HEK293T (cell line): ENCODE measurements around the gene COQ8B.

Experiments
- CTCF ChIA-PET: fragments of 350-600 bp; formaldehyde crosslinking; extraction: SDS; loops from one replicate; lab custom pipeline; 2021; ENCODE audit warnings: antibody characterized with exemption, inconsistent platforms; lab: Yijun Ruan, JAX
- POLR2A ChIA-PET: fragments of 350-600 bp; formaldehyde crosslinking; extraction: SDS; loops from one replicate; lab custom pipeline; 2020; ENCODE audit warnings: antibody characterized with exemption, inconsistent platforms; lab: Yijun Ruan, JAX
- DNase-seq: peaks from one replicate; pipeline ENCODE4 v3.0.0; 2012; ENCODE audit warnings: mixed read lengths; ENCODE audit errors: extremely low spot score
- ARNT ChIP-seq: fragments of 450-650 bp; IDR thresholded peaks from 2 replicates; pipeline ENCODE4 v1.6.1; 2017; ENCODE audit warnings: mild to moderate bottlenecking
- BHLHE40 ChIP-seq: fragments of 450-650 bp; IDR thresholded peaks from 2 replicates; pipeline ENCODE4 v1.6.1; 2016; ENCODE audit warnings: mild to moderate bottlenecking, moderate library complexity, borderline replicate concordance
- CTBP1 ChIP-seq: fragments of 450-650 bp; IDR thresholded peaks from 2 replicates; pipeline ENCODE4 v1.6.1; 2016; ENCODE audit warnings: borderline replicate concordance
- ELF4 ChIP-seq: fragments of 450-650 bp; IDR thresholded peaks from 2 replicates; pipeline ENCODE4 v1.6.1; 2017; ENCODE audit warnings: antibody characterized with exemption
- FOXA1 ChIP-seq: fragments of 450-650 bp; IDR thresholded peaks from 2 replicates; pipeline ENCODE4 v1.6.1; 2016; ENCODE audit warnings: mild to moderate bottlenecking
- FOXK2 ChIP-seq: fragments of 450-650 bp; IDR thresholded peaks from 2 replicates; pipeline ENCODE4 v1.6.1; 2016; ENCODE audit warnings: mild to moderate bottlenecking
- FOXM1 ChIP-seq: fragments of 450-650 bp; IDR thresholded peaks from 2 replicates; pipeline ENCODE4 v1.6.1; 2017; ENCODE audit warnings: mild to moderate bottlenecking, borderline replicate concordance
- HDGF ChIP-seq: fragments of 450-650 bp; IDR thresholded peaks from 2 replicates; pipeline ENCODE4 v1.6.1; 2017; ENCODE audit warnings: antibody characterized with exemption, borderline replicate concordance
- L3MBTL2 ChIP-seq: fragments of 450-650 bp; conservative IDR thresholded peaks from 2 replicates; pipeline ENCODE4 v1.6.1; 2016; ENCODE audit warnings: mild to moderate bottlenecking
- LEF1 ChIP-seq: fragments of 450-650 bp; IDR thresholded peaks from 2 replicates; pipeline ENCODE4 v1.6.1; 2017; ENCODE audit warnings: mild to moderate bottlenecking, borderline replicate concordance
- NFRKB ChIP-seq: fragments of 450-650 bp; IDR thresholded peaks from 2 replicates; pipeline ENCODE4 v1.6.1; 2016; ENCODE audit warnings: mild to moderate bottlenecking, moderate library complexity
- SP1 ChIP-seq: fragments of 450-650 bp; IDR thresholded peaks from 2 replicates; pipeline ENCODE4 v1.6.1; 2017
- SUZ12 ChIP-seq: fragments of 450-650 bp; IDR thresholded peaks from 2 replicates; pipeline ENCODE4 v1.6.1; 2016; ENCODE audit warnings: mild to moderate bottlenecking
- TARDBP ChIP-seq: fragments of 450-650 bp; IDR thresholded peaks from 2 replicates; pipeline ENCODE4 v1.6.1; 2016
- ZNF384 ChIP-seq: fragments of 450-650 bp; IDR thresholded peaks from 2 replicates; pipeline ENCODE4 v1.6.1; 2016
- TF ChIP-seq, protein P1 (sequence below): fragments of 450-650 bp; IDR thresholded peaks from 2 replicates; pipeline ENCODE4 v1.6.1; 2016

COQ8B gene

DNA sequence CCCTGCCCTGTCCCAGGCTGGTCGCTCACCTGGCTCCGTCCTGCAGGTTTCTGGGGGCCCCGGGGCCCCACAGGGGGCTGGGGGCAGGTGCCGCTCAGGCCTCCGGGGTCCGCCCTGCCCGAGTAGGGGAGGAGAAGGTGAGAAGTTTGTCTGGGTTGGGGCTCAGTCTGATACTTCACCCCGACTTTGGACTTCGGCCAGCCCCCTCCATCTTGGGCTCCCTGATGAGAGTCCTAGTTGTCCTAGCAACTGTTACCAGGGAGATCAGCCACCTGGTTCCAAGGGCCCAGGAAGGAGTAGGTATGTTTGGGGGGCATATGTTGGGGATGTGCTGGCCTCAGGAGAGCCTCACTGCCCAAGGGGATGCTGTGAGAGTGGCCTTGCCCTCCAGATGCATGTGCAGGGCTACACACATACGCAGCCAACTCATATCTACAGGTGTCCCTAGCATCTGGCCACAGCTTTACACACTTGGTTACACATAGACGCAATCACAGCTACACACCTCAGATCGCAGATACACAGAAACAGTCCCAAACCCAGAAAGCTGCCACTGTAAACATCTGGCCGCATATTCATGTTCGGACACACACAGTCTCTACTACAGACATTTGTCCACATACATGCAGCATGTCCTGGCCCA is 29.7 kb downstream of the COQ8B start:
- POLR2A ChIA-PET = no interaction called here
- CTCF ChIA-PET = no interaction called here
- TF ChIP-seq FOXK2 = no peak
- no peak for TF ChIP-seq SUZ12
- TF ChIP-seq BHLHE40 = no peak
- TF ChIP-seq ARNT = no peak
- no peak for TF ChIP-seq L3MBTL2
- DNase-seq = no peak

DNA sequence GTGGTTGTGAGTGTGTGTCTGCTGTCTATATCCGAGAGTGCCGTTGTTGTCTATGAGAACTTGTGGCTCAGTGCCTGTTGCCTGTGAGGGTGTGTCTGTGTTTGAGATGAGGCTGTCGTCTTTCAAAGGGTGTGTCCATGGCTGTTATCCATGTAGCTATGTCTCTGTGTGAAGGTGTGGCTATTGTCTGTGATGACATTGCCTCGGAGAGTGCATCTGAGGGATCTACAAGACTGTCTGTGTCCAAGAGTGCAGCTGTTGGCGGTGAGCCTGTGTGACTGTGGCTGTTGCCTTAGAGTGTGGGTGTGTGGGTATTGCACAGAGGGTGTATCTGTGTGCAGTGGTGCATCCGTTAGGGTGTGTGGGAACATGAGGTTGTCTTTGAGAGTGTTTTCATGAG is 31.1 kb downstream of the COQ8B start:
- ChIA-PET CTCF (no interaction called here), POLR2A (no interaction called here)
- no peak for DNase-seq
- TF ChIP-seq ZNF384 = no peak
- TF ChIP-seq BHLHE40 = no peak

DNA sequence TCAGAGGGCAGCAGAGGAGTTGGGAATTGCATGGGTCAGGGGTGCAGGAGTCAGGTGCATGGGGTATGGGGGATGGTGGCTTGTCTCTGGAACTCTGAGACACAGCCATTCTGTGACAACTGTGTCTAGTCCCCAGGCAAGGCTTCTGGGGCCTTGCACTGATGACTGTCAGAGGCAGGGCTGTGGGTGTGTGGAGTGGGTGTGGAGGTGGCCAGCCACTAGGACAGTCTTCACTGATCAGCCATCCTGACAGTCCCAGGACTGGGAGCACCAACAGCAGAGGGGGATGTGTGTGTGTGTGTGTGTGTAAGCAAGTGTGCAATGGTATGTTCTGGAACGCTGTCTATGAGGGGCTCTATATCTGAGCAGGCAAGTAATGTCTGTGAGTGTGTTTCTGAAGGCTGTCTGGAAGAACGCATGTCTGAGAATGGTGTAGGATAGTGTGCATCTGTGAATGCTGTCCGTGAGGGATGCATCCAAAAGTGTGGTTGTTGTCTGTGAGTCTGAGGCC is 31.6 kb downstream of the COQ8B start:
- CTCF ChIA-PET = no interaction called here
- POLR2A ChIA-PET = no interaction called here
- DNase-seq = no peak
- TF ChIP-seq L3MBTL2 = no peak
- no peak for TF ChIP-seq ARNT
- TF ChIP-seq CTBP1 = no peak
- no peak for TF ChIP-seq ZNF384
- no peak for TF ChIP-seq LEF1
- TF ChIP-seq, protein P1, sequence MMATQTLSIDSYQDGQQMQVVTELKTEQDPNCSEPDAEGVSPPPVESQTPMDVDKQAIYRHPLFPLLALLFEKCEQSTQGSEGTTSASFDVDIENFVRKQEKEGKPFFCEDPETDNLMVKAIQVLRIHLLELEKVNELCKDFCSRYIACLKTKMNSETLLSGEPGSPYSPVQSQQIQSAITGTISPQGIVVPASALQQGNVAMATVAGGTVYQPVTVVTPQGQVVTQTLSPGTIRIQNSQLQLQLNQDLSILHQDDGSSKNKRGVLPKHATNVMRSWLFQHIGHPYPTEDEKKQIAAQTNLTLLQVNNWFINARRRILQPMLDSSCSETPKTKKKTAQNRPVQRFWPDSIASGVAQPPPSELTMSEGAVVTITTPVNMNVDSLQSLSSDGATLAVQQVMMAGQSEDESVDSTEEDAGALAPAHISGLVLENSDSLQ = no peak

DNA sequence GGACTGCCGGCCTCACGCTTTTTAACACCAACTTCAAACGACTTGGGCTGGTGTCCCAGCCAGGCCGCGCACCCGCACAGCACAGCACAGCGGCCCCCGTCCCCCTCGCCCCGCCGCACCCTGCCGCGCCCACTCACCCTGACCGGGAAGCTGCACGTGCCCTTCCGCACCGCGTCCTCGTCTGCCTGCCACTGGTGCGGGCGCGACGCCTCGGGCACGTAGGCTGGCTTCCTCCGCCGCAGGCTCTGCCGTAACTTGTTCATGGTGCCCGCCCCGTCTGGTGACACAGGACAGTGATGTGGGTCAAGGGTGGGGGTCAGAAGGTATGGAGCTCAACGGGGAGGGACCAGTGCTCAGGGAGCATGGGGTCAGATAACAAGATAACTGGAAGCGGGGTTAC is 32.4 kb downstream of the COQ8B start:
- POLR2A ChIA-PET = no interaction called here
- TF ChIP-seq CTBP1 (no peak), ARNT (no peak), SP1 (no peak), L3MBTL2 (no peak), BHLHE40 (no peak), SUZ12 (no peak), FOXM1 (no peak), HDGF (no peak), TARDBP (no peak), NFRKB (no peak), FOXA1 (no peak), FOXK2 (no peak), LEF1 (no peak), ZNF384 (no peak), ELF4 (no peak)
- TF ChIP-seq, protein P1 = no peak
- DNase-seq = no peak
- CTCF ChIA-PET = interaction anchor here (1.2 kb wide), 1 partner anchor 18 kb away, joined by 3 read pairs; no protein-coding TSS in a partner anchor

DNA sequence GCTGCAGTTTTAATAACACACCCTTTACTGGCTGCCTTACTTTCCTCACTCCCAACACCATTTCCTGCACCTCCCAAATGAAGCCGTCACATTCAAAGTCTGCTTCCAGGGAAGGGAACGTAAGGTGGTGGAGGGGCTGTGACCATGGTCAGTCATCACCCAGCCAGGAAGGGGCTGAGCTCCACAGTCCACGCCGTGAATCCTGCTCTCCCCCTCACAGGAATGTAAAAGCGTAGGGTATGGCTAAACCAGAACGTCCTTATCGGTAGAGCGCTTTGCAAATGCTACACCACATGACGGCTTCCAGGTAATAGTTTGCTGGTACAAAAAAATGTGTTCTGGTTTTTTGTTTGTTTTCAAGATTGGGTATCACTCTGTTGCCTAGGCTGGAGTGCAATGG is 33.2 kb downstream of the COQ8B start:
- POLR2A ChIA-PET = no interaction called here
- CTCF ChIA-PET = interaction anchor here (1.2 kb wide), 1 partner anchor 19 kb away, joined by 3 read pairs; no protein-coding TSS in a partner anchor
- no peak for TF ChIP-seq SUZ12
- TF ChIP-seq NFRKB = no peak
- TF ChIP-seq FOXM1 = no peak
- no peak for TF ChIP-seq CTBP1
- TF ChIP-seq, protein P1 = no peak
- no peak for TF ChIP-seq HDGF
- DNase-seq = no peak

DNA sequence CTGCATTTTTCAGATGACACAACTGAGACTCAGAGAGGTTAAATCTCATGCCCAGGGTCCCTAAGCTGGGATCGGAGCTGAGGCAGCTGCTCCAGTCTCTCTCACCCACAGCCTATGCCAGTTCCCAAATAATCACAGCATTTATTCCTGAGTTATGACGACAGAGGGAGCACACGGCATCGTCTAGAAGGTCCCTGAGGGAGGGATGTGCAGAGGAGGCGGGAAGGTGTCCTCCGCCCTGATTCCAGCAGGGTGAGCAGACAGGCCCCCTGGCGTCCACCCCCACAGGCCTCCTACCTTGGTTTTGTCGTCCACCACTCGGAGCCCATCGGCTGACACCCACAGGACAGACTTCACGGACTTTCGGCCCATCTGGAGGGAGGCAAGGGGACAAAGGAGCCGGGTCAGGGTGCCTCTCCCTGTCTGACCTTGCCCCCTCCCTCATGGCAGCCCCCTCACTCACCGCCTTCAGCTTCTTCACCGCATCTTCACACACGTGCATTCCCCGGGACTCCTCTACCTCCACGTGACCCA is 34.2 kb downstream of the COQ8B start:
- ChIA-PET CTCF (no interaction called here), POLR2A (interaction anchor here (1.1 kb wide), 1 partner anchor 68 kb away, joined by 3 read pairs; the partner anchor contains the start of gene ACTMAP)
- no peak for DNase-seq
- TF ChIP-seq NFRKB = no peak
- no peak for TF ChIP-seq SP1
- TF ChIP-seq SUZ12 = no peak
- no peak for TF ChIP-seq FOXA1
- no peak for TF ChIP-seq L3MBTL2
- no peak for TF ChIP-seq BHLHE40
- TF ChIP-seq LEF1 = no peak
- TF ChIP-seq ELF4 = no peak
- TF ChIP-seq FOXK2 = no peak
- TF ChIP-seq HDGF = no peak
- TF ChIP-seq ZNF384 = no peak
- no peak for TF ChIP-seq ARNT
- TF ChIP-seq, protein P1 = no peak
- TF ChIP-seq TARDBP = no peak
- TF ChIP-seq CTBP1 = no peak
